KG1 (cell line): ENCODE results near the gene ENTHD1.
A peak's percentile ranks its signal among the peaks of the same experiment; 100 is the strongest.
"Not testable (repeated sequence)": the region's sequence is repeated elsewhere in the genome, so short reads cannot be mapped to it uniquely, and the experiment has no call there.

Experiments used
- DNase-seq: peaks from one replicate; lab custom pipeline; 2025; lab: John Stamatoyannopoulos, UW

The ENTHD1 gene

DNA sequence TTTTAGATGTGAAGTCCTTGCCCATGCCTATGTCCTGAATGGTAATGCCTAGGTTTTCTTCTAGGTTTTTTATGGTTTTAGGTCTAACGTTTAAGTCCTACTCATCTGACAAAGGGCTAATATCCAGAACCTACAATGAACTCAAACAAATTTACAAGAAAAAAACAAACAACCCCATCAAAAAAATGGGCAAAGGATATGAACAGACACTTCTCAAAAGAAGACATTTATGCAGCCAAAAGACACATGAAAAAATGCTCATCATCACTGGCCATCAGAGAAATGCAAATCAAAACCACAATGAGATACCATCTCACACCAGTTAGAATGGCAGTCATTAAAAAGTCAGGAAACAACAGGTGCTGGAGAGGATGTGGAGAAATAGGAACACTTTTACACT lies 47.0 kb downstream of the ENTHD1 start:
- not testable (repeated sequence) for DNase-seq

DNA sequence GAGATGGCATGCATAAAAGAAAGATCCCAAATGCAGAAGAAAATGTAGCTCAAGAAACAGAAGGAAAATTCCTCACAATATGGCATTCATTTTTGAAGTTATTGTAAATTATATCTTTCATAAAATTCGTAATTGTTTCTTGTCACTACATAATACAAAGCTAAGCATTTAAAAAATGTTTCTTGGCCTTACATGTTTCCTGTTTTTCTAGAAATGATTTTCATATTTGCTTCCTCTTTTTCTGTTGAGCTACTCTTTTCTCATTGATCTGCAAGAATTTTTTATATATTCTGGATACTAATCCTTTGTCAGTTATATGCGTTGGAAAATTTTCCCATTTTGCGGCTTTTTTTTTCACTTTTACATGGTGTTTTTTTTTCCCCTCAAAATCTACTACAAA lies 48.0 kb downstream of the ENTHD1 start:
- DNase-seq = no peak

DNA sequence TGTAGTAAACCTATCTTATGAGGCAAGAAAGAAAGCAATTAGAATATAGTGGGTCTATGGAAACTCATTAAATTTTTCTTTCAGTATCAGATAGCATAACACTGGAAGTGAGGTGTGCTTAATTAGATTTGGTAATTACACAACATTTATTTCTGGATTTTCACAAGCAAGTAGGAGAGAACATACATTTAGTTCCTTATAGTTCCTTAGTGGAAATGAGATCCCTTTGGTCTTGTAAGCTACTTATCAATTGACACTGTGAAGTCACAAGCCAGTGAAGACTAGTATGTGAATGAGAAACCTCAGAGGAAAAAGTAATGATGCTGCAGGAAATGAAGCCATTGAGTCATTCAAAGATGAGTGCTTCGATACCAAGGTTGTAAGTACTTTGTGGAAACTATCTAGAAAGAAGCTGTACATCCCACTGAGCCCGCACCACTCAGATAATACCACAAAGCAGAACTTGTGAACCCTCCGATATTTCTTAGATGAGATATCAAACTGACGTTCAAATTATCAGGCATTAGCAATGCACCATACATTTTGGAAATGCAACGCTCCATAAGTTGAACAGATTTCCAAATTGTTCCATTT lies 53.5 kb downstream of the ENTHD1 start:
- DNase-seq = peak; percentile 56

DNA sequence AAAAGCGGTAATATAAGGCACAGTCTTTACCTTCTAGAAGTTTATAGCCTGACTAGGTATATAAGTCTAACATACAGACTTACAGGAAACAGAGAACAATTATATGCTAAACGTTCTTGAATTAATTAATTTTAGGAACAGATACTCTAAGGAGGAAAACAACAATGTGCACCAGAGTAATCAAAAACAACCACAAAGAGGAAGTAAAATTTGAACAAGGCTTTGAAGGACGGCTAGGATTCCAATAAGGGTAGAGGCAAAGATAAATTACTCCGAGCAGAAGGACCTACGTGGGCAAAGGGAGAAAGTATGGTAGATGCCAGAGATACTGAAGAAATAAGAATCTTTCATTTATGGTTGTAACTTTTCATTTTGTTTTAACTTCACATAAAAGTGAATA lies 54.4 kb downstream of the ENTHD1 start:
- no peak for DNase-seq

DNA sequence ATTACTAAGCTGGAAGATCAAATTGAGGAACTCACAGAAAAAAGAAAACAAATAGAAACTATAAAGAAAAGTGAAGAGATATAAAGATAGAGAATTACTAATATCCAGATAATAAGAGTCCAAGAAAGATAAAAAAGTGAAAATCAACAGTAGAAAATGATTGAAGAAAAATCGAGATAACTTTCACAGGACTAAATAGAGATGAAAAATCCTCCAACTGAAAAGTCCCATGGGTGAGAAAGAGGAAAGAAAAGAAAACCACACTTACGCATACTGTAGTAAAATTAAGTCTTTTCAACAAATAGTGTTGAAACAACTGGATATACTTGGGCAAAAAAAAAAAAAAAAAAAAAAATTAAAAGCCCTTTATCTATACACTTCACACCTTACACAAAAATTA lies 60.0 kb downstream of the ENTHD1 start:
- no peak for DNase-seq

DNA sequence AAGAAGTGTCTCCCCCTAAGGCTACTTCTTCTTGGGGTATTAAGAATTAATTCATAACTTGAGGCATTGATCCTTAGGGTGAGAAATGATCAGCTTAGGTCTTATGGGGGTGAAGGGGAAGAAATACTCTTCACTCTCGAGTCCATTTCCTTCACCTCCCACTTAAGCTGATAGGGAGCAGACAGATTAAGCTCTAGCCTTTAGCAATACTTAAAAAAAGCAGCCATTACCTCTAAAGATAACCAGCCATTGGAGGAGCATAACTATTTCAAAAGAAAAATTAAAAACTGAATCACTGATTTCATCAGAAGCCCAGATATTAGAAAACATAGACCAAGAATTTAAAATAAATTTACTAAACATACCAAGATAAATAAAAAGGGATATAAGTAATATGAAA lies 60.5 kb downstream of the ENTHD1 start:
- no peak for DNase-seq

DNA sequence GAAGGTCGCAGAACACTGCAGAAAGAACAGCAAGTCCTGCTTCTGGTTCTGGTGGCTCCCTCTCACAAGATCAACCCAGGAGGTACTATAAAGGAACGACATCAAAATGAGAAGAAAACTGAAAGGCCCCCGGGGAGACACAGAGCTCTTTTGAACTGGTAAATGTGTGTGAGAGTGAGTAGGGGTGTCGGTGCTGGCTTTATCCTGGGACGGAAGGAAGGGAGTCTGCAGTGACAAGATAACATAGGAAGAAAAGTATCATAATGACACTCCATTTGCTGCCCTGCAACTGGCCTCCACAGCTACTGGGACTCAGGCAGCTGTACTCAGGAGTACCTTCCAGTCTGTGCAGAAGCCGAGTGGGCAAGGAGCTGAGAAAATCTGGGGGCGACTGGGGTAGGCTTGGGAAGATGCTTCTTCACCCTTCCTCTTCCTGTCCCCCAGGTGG lies 60.9 kb downstream of the ENTHD1 start:
- no peak for DNase-seq

DNA sequence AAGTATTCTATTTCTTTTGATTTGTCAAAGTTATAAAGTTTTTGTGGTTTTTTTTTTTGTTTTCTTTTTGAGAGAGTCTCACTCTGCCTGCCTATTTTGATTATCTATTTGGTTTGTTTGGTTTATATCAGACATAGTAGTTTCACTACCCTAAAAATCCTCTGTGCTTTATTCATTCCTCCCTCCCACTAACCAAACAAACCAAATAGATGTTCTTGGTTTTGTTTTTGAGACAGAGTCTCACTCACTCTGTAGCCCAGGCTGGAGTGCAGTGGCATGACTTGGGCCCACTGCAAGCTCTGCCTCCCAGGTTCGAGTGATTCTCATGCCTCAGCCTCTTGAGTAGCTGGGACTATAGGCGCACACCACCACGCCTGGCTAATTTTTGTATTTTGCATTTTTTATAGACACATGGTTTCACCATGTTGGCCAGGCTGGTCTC lies 67.9 kb downstream of the ENTHD1 start:
- no peak for DNase-seq

DNA sequence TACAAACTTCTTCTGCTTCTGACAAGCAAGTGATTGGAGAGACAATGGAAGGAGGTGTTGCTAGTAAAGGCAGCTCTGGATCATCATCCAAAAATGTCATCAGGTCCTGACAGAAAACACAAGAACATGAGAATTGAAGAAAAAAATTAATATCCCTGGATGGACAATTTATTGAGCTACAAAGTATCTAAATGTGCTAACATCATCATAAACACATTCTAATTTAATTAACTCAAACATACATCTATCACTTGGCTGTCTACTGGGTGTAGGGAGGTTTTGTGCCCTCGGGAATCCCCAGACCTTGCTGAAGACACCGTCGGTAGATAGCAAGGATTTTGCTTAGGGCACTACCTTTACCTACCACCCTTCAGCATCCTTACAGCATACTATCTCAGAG lies 72.6 kb downstream of the ENTHD1 start:
- DNase-seq = no peak

DNA sequence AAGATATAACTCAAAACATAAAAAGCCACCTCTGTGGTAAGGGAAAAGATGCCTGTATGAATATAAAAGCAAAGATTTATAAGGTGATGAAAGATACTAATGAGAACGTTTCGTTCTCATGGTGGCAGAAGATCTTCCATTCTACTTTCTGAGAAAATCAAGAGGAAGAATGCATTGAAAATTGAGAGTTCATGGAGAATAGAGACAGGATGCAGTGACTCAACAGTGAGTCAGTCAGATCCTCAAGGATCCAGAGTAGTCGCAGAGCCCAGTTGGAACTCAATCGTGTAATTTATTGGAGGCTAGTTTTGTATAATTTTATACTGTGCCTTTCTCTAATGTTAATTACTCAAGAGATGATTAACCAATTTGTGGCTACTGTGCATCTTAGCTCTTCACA lies 73.3 kb downstream of the ENTHD1 start:
- DNase-seq = no peak

DNA sequence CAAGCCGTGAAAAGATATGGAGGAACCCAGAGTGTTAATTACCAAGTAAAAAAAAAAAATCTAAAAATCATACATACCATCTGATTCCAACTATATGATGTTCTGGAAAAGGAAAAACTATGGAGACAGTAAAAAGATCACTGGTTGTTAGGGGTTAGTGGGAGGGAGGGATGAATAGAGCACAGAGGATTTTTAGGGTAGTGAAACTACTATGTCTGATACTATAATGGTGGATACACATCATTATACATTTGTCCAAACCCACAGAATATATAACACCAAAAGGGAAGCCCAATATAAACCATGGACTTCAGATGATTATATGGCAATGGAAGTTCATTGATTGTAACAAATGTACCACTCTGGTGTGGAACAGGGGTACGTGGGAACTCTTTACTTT lies 74.1 kb downstream of the ENTHD1 start:
- DNase-seq = no peak

DNA sequence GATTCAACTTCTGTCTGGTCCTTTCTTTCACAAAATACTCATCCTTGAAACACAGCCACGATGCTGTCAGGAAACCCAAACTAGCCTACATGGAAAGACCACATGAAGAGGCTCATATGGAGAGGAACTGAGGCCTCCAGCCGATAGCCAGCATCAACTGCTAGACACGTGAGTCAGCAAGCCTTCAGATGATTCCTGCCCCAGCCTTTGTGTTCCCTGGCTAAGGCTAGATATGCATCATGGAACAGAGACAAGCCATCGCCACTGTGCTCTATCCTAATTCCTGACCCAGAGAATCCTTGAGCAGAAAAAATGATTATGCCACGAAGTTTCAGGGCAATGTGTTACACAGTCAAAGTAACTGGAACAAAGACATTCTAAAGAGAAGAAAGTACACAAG lies 75.5 kb downstream of the ENTHD1 start:
- no peak for DNase-seq

DNA sequence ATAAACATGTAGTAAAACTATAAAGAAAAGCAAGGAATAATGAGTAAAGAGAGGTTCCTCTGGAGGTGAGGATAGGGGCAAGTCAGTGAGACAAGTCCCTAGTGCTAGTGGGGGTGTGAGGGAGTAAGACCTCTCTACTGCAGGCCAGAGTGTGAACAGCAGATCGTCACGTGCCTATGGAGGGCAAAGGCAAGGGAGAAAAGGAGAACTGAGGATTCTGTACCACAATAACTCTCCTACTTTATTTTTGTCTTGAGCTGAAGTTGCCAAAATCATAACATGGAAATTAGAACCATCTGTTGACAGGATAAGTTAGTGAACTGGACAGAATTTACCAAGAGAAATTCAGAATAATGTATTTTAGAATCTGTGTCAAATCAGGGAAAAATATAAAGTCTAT lies 77.6 kb downstream of the ENTHD1 start:
- no peak for DNase-seq

DNA sequence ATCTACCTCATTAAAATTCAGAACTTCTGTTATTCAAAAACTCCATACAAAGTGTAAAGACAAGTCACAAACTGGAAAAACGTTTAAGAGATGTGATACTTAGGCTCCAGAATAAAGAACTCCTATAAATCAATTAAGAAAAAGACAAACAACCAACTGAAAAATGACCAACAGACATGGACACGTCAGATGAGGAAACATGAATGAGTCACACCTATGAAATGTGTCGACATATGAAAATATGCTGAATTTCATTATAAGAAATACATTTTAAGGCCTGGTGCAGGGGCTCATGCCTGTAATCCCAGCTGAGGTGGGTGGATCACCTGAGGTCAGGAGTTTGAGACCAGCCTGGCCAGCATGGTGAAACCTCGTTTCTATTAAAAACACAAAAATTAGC lies 78.7 kb downstream of the ENTHD1 start:
- no peak for DNase-seq

DNA sequence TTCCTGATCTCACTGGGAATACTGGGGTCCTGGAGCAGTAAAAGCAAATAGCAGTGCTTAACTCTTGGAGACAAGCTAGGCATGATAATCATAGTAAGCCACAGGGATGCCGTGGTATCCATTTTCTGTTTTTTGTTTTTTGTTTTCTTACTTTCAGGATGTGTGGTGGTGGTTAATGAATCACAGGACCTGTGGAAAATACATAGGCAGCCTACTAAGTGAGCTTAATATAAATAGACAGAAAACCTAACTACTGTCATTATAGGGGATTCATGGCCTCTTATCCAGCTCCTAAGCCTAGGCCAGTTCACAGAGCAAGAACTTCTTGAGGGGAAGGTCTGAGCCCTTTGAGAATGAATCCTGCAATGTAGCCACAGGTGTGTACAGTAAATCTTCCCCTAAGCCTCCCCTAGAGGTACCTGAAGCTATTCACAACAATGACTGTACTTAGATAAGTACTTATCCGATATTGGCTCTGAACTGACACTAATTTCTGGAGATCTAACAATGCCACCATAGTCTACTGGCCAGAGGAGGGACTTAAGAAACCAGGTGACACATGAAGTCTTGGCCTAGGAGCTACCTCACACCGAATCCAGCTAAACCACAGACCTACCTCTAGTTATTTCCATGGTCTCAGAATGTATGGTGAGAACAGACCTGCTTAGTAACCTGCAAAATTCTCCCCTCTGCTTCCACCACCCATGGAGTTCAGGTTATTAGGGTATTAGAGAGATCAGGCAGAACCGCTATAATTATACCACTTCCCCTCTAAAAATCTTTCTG lies 83.6 kb downstream of the ENTHD1 start:
- DNase-seq = no peak

DNA sequence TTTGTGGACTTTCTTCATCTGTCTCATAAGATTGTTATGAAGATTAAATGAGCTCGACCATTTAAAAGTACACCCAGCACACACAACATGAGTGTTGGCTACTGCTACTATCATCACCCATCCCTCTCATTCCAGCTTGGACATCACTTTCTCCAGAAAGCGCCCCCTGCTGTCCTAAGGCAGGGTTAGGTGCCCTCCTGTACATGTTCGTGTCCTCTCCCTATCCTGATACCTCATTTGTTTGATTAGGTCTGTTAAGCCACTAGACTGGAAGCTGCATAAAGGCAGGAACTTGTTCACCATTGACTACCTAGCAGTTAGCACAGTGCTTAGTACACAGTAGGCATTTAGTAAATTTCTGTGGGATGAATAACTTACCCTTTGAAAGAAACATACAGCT lies 85.5 kb downstream of the ENTHD1 start:
- no peak for DNase-seq

DNA sequence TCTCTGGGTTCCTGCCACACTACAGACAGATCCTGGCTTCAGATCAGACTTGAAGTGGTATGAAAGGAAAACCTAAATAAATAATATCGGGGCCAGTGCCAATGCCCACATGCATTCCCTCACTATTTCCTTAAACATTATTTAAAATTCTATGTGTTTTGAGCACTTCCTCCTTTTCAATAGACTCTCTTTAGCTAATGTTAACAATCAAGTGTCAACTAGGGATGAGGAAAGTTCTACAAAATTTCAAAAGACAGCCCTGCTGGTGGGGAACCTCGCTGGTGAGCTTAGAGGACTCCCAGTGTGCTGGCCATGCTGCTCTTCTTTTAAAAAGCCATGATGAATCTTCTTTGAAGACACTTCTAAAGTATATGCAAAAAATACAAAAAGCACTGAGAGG lies 87.5 kb downstream of the ENTHD1 start:
- DNase-seq = no peak

DNA sequence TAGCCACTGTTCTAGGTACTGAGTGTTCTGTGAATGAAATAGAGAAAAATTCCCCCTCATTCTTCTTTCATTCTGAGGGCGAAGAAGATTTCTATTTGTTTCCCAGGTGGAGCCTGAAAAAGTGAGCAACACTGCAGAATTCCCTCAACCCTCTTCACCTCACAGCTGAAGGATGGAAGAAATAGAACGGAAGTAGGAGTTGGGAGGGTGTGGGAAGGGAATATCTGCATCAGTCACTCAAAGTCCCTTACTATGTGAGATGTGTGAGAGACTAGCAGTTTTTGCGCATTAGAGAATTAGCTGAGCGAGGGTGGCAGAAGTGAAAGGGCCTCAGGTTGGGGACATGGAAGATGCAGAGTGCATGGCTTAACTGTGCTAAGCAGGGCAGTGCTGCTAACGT lies 88.4 kb downstream of the ENTHD1 start:
- DNase-seq = no peak

DNA sequence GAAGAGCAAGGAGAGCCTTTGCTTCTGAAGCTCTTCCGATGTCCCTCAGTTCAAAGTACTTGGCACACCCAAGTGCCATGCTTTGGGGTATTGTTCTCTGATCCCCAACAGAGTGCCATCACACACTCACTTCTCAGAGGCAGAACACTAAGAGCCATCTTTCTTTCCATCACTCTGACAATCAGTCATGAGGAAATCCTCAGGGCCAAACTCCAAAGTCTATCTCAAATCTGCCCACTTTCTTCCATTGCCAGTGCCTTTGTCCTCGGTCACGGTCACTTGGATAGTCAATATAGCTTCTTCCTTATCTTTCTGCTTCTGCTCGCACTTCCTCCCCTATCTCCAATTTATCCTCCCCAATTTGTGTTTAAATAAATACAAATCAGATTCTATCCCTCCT lies 90.9 kb downstream of the ENTHD1 start:
- no peak for DNase-seq

DNA sequence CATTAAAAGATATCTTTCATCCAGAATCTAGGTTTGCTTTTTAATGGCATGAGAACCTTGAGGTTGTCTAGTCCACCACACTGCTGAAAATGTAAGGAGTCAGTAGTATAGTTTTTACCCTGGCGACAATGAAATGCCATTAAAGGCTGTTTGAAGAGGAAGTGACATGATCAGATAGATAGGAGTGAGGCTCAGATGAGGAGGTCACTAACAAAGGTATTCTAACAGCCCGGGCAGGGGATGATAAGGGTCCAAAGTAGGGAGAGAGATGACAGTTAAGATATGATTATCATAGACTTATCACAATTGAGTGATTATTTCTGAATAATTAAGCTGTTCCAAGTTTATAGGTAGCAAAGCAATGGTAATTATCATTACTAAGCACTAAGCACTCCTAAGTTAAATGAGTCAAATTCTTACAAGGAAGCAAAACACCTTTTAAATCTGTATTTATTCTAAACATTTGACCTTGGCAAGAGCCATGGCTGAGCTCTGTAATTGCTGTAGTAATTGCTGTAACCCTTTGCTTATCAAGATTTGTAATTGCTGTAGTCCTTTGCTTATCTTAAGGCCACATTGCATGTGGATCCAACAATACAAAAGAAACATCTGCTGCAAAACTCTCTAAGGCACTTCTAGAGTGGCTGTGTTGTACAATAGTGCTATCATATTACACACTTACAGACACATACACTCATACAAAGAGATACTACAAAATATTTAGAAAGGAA lies 92.6 kb downstream of the ENTHD1 start:
- no peak for DNase-seq

DNA sequence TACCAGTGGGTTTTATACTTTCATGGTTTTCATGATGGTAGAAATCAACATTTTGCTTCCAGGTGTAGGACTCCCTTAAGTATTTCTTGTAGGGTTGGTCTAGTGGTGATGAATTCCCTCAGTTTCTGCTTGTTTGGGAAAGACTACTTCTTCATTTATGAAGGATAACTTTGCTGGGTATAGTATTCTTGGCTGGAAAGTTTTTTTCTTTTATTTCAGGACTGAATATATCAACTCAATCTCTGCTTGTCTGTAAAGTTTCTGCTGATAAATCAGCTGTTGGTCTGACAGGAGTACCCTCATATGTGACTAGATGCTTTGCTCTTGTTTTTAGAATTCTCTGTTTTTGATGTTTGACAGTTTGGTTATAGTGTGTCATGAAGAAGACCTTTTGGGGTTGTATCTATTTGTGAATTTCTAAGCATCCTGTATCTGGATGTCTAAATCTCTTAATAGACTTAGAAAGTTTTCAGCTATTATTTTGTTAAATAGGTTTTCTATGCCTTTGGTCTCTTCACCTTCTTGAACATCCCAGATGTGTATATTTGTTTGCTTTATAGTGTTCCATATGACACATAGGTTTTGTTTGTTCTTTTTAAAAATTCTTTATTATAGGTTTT lies 95.9 kb downstream of the ENTHD1 start:
- no peak for DNase-seq

DNA sequence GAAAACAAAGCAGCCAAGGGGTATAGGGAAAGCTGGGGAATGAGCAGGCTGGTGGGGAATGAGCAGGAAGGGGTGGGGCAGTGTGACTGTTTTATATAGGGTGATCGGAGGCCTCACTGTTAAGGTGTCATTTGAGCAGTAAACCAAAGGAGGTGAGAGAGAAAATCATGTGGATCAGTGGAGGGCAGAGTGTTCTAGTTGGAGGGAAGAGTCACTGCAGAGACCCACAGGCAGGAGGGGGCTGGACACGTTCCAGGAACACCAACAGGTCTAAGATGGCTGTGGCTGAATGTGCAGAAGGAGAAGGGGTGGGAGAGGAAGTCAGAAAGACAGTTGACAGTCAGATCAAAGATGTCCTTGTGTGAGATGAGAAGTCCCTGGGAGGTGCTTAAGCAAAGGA lies 103.8 kb downstream of the ENTHD1 start:
- DNase-seq = no peak

DNA sequence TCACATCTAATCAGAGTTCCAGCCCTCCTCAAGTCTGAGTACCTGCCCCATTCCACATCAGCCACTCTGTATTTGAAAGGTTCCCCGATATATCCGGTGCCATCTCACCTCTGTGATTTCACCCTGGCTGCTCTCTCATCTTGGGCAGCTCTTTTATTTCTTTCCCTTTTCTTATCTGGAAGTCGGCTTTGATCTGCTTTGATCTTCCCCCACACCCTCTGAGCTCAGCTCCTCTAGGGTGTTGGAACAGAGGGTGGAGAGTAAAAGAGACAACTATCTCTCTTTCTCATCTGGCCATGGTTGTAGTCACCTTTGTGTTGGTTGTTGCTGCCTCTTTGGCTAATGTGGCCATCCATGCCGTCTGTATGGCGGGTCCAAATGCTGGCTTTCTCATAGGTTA lies 108.3 kb downstream of the ENTHD1 start:
- no peak for DNase-seq
